Stimulated activated CD8-positive, alpha-beta memory T cell treated with anti-CD3 and anti-CD28 coated beads, Interleukin-2, amount 100 ng/mL, for 48 hours (primary cell): ENCODE data around the gene APOC3.

Experiments used
- DNase-seq, 2 donors: peaks; one replicate each; pipeline ENCODE4 v3.0.0-alpha.2; 2020; ENCODE audit warnings: low read depth in 2 of 2

APOC3 gene

DNA sequence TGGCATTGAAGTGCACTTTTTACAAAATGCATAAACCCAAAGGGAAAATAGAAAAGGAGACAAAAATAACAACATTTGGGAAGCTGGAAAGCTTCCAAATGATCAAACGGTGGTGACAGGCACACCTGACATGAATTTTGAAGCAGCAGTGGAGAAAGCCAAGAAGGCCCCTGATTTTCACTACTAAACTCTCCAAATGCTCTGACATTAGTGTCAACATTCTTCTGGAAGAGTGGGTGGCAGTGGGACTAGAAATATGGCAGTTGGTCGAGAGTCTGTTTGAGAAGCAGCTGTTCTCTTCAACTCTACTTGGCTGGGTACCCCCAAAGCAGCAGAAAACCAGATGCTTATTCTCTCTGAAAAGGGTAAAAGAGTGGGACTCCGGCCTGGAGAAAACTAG is 25.7 kb upstream of the APOC3 start:
- no peak for DNase-seq

DNA sequence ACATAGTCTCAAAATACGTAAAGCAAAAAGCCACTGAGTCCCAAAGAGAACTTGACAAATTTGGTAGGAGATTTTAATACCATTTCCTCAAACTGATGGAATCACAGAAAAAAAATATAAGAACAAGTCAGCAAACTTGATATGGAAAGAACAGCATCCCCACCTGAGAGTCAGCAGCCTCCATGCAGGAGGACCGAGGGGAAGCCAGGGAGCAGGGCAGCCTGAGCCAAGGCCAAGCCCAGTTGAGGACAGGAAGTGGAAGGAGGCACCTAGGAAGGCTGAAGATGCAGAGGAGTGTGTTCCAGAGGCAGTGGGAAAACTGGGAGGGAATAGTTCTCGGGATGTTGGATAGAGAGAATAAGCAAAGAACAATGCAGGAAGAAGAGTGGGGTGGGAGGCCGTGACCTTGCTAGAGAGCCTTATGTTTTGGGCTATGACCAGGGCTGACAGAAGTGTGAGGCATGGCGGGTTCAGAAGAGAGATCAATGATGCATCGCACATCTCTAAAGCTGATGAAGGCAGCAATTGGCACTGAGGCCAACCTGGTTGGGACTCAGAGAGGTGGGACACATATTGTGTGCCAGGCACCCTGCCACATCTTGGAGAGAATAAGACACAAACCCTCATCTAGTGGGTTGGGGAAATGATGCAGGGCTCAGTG is 22.0 kb upstream of the APOC3 start:
- DNase-seq, result no peak

DNA sequence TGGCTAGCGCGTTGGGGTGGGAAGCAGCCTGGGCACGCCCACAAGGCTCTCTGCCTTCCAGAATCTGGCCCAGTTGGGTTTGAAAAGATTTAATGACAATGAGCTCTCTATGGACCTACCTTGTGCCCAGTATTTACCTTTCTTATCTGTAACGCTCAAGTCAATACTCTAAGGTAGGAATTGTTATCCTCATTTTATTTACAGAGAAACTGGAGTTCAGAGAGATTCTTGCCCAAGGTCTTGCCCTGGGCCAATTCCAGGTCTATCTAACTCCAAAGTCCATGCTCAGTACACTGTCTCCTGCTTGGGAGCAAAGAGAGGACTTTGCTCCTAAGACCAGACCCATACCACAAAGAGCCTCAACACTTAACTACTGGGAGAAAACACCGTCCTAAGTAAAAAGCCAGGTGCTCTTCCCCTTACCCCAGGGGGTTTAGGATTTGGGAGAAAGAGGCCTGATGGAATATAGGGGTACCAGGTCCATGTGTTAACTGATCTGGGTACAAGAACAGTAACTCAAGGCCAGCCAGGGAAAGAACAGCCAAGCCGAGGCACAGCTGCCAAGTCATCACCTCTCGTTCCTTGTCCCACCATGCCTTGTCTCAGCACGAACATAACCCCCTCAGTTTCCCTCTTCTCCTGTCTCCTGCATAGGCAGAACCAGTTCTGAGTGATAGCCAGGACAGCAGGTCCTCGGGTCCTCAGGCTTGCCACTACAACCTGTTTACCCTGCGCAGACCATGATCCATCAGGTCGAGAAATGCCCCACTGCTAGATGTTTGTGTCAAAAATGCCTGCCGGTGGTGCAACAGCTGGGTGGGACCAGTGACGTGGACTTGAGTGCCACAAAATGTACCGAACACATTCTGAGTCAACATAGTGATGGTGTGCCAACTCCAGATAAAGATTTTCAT is 21.2 kb upstream of the APOC3 start:
- no peak for DNase-seq

DNA sequence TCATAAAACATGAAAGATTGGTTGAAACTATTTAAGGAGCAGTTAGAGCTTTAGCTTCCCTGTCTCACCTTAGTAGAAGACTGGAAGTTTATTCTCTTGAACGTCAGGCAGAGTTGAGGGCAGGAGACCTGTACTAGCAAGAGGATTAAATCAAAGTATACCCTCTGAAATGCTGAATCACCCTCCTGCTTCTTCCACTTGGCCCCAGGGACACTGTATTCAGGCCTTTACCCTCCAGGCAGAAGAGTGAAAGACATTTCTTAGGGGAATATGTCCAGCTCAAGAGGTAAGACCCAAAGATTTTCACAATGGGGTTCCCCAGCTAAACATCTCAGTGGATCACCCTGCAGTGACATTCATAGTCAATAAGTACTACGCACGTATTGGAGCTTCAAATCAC is 18.5 kb upstream of the APOC3 start:
- DNase-seq, result no peak

DNA sequence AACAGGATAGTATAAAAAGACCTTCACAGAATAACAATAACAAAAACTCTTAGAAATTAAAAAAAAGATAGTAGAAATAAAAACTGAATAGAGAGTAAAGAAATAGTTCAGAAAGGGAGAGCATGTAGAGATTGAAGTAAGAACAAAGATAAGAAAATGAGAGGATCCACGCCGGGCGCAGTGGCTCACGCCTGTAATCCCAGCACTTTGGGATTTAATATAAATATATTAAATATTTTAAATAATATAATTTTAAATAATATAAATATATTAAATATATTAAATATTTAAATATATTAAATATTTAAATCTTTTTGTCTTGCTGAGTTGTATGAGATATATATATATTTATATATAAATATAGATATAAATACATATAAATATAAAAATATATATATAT is 17.6 kb upstream of the APOC3 start:
- DNase-seq, result no peak

DNA sequence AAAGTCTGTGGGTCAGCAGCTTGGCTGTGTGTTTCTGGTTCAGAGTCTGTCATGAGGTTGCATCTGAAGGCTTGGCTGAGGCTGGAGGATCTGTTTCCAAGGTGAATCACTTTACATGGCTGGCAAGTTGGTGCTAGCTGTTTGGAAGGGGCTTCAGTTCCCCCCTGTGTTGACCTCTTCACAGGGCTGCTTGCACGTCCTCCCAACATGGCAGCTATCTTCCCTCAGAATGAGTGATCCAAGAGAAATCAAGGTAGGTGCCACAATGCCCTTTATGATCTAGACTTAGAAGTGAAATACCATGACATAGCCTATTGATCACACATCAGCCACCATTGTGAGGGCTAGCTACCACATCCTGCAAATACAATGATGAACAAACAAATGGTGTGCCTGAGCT is 16.5 kb upstream of the APOC3 start:
- no peak for DNase-seq

DNA sequence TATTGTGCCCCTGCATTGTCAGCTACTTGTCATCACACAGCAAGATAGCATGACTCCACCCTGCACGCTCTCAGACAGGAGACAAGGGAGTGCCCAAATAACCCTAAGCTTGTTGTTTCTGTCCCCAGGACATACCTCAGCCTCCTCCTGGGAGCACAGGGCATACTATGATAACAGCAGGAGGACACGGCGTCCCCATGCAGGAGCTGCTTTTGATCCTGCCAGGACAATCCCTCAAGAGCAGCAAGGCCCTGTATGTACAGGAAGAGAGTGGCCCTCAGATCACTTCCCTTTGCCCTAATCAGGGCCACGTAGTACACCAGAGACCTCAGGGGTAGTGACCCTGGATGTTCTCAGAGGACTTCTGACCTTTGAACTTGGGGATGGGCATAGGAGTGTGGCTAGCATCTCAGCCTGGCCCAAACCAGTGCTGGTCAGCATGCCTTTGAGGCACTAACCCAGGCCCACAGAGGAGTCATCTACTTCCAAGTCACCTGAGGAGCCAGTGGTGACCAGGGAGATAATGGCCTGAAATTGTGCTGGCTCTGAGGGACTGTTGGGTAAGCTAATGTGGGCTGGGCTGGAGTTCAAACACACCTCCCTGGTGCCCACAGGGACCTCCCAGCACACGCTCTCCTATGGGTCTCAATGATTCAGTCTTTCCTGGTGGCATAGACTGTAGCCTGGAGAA is 15.8 kb upstream of the APOC3 start:
- DNase-seq, result no peak

DNA sequence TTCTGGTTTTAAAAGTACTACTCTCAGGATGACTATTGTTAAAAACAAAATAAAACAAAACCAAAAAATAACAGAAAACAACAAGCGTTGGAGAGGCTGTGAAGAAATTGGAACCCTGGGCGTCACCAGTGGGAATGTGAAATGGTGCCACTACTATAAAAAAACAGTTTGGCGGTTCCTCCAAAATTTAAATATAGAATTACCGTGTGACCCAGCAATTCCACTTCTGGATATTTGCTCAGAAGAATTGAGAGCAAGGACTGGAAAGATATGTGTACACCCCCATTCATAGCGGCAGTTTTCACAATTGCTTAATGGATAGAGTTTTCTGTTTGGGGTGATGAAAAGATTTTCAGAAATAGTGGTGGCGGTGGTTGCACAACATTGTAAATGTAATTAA is 15.2 kb upstream of the APOC3 start:
- DNase-seq, result no peak

DNA sequence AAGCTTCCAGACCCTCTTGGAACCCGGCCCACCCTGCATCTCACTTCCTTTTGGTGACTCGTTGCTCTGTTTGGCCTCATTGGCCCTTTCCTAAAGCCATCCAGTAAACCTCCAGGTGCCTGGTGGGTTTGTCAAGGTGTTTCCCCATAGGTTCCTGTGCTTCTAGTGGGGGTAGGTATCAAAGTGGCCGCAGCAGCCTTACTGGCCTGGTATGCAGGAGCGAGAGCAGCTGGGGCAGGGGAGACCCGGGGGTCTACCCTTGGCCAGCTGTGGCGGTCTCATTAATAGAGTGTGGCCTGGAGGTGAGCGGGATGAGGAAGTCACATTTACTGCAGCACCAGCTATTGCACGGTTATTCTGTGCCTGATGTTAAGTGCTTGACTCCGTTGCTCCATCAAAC is 10.7 kb upstream of the APOC3 start:
- DNase-seq, result no peak

DNA sequence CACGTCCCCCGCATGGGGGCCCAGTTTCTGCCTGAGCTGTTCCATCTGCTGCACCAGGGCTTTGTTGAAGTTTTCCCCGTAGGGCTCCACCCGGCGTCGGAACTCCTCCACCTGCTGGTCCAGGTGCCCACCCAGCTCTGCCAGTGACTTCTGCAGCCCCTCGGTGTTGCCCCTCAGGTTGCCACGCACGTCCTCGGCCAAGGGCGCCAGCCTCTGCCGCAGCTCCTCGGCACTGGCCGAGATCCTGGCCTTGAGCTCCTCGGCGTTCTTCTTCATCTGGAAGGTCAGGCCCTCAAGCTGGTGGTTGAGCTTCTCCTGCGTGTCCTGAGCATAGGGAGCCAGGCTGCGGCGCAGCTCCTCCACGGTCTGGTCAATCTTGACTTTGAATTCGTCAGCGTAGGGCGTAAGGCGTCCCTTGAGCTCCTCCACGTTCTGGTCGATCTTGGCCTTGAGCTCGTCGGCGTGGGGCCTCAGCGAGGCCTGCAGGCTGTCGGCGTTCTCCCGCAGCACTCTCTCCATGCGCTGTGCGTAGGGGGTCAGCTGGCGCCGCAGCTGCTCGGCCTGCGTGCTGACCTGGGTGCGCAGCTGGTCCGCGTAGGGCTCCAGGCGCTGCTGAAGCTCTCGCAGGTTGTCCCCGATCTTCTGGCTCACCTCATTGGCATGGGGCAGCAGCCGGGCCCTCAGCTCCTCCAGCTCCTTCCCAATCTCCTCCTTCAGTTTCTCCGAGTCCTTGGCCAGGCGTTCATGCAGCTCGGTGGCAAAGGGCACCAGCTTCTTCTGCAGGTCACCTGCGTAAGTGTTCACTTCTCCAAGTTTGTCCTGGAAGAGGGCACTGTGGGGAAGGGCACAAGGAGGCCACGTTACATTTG is 8.4 kb upstream of the APOC3 start:
- DNase-seq, result no peak

DNA sequence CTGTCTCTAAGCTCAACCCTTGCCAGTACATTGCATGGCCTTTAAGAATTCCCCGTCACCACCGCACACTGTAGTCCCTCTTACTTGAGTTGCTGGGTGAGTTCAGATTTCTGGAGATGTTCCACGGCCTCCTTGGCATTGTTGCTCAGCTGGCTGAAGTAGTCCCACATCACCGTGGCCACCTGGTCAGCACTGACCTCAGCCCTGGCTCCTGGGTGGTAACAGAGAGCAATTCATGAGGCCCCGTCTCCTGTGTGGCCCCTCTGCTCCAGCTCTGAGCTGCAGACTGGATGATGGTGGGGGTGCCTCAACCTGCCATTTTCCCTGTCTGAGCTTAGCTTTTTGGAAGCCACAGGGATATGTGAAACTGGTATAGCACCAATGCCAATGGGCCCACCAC is 7.1 kb upstream of the APOC3 start:
- DNase-seq, result no peak

DNA sequence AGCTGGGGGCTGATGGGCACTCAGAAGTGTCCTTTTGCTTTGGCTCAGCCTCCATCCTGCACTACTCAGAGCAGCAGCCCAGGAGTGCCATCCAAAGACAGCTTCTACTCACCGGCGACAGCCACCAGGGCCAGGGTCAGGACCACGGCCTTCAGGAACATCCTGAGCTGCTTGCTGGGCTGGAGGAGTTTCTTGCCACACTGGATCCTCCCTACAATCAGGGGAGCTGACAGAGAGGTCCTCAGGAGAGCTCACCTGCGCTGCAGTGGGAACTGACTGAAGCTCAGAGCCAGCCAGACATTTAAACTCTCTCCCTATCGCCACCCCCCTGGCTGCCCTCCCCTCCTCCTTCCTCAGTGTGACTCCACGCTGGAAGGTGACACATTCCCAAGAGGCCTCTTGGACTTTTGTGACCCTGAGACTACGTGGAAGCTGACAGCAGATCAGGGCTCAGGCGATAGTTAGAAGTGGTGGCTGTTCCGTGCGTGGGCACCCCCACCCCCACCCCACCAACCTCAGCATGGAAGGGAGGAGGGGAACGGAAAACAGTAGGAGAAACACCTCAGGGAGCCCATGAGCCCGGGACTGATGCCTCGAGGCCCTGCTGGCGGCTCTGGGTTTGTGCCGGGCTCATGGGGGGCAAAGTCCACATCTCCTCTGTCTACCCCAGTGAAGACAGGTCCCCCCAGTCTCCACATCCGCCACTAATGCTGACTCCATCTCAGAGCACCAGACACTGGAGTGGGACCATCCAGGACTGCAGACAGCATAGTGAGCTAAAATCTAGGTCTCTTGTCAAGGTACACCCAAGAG is 6.5 kb upstream of the APOC3 start, which contains the start of gene APOA4:
TSS of gene APOA4 (minus strand) at position 274 of the 813 bp plus-strand sequence. CDS start at position 161, 113 bp downstream.
- no peak for DNase-seq

DNA sequence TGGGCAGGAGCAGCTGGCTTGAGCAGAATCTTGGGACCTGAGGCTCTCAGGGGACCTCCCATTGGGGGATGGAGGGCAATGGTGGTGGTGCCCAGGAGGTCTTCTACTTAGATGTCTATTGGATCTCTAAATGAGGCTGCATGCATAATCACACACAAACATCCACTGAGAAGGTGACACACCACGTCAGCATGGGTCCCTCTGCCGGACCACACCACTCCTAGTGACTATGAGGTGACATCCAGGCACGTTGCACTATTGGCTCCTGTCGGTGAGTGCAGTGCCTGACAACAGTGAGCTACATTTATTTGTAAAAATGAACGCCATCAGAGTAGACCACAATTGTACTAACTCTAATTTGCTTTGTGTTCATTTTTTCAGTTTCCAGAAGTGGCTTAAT is 4.3 kb upstream of the APOC3 start:
- DNase-seq, result no peak

DNA sequence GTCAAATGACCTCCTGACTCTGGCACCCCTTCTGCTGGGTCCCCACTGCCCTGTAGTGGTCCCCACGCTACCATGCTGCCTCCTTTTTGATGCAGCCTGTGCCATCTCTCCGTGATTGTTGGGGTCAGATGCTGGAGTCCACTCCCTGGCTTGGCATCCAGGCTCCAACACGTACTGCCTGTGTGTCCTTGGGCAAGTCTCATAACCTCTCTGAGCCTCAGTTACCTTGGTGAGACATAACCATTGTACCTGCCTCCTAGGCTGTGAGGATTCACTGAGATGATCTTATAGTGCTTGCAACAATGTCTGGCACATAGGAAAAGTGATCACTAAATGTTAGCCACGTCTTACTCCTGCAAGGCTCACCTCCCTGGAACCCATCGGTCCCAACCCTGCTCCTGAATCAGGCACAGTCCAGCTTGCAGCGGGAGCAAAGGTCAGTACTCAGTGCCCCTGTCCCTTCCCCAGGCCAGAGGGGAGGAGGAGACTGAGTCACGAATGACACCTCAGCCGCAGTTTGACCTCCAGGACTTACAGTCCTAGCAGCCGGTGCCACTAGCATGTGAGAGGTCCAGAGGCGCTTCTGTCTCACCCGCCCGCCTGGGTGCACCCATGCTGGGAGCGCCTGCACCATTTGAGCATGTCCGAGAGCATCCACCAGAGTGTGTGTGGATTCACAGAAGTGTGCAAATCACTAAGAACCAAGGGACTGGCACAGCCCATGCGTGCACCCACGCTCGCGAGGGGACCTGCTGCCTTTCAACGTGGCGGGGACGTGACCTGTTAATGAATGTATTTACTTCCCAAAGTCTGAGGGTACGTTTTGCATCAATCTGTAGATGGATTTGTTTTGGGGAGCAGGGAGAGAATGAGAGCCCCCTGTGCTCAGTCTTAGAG is 3.6 kb upstream of the APOC3 start:
- no peak for DNase-seq

DNA sequence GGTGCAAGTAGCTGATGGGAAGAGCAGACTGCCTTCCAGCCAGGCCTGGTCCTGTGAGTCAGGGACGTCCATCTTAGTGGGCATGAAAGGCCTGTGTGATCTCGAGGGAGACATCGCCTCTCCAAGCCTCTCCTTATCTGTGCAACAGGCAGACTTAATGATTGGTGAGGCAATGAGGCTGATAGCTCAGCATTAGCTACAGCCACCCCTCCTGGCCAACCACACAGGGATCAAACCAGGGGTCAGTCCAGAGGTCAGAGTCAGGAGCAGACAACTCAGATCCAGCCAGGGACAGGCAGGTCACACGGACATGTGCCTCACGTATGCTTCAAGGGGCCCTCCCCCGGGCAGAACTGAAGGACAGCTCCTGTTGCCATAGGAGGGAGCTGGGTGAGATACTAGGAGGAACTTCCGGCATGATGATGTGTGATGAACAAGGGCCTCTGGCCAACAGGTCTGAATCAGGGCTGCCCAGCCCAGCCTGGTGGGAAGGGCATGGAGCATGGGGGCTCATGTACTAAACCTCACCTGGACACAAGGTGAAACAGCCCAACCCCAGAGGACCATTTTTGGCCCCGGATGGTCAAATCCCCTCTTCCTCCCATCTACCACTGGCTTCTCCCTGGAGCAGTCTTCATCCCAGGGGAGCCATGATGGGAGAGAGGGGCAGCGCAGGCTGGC is 2.8 kb upstream of the APOC3 start:
- DNase-seq, result no peak

DNA sequence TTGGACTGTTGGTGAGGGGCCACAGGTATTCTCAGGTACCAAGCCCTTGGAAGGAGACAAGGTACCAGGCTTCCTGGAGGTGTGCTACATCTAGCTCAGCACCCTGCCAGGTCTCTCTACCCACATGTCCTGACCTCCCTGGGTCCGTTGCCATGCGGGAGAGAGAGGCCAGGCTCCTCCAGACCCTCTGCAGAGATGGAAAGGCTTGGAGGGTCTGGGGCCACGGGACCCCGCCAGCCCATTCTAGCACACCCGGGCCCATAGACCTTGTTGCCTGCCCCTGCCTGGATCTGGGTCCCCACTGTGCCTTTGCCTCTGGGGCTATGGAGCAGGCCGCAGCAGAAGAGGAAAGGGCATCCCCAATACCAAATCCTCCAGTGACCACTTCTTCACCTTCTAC is 2.2 kb upstream of the APOC3 start:
- no peak for DNase-seq

DNA sequence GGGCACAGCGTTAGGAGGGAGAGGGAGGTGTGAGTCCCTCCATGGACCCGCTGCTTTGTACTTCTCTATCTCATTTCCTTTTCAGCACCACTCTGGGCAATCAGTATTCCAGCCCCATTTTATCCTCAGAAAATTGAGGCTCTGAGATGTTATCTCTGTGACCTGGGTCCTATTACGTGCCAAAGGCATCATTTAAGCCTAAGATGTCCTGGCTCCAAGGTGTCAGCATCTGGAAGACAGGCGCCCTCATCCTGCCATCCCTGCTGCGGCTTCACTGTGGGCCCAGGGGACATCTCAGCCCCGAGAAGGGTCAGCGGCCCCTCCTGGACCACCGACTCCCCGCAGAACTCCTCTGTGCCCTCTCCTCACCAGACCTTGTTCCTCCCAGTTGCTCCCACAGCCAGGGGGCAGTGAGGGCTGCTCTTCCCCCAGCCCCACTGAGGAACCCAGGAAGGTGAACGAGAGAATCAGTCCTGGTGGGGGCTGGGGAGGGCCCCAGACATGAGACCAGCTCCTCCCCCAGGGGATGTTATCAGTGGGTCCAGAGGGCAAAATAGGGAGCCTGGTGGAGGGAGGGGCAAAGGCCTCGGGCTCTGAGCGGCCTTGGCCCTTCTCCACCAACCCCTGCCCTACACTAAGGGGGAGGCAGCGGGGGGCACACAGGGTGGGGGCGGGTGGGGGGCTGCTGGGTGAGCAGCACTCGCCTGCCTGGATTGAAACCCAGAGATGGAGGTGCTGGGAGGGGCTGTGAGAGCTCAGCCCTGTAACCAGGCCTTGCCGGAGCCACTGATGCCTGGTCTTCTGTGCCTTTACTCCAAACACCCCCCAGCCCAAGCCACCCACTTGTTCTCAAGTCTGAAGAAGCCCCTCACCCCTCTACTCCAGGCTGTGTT is 829 bp upstream of the APOC3 start:
- DNase-seq, result no peak
